Skeletal muscle cell (primary cell): ENCODE results near the gene TEX51.

Experiments used
- DNase-seq: peaks from one replicate; pipeline ENCODE4 v3.0.0-alpha.2; 2010; ENCODE audit warnings: low read depth
- H3K4me3 ChIP-seq: 2 replicates; pipeline ENCODE4 v1.5.1; 2011; ENCODE audit warnings: low read depth, mild to moderate bottlenecking, control low read depth, low read length, moderate library complexity

The TEX51 gene

DNA sequence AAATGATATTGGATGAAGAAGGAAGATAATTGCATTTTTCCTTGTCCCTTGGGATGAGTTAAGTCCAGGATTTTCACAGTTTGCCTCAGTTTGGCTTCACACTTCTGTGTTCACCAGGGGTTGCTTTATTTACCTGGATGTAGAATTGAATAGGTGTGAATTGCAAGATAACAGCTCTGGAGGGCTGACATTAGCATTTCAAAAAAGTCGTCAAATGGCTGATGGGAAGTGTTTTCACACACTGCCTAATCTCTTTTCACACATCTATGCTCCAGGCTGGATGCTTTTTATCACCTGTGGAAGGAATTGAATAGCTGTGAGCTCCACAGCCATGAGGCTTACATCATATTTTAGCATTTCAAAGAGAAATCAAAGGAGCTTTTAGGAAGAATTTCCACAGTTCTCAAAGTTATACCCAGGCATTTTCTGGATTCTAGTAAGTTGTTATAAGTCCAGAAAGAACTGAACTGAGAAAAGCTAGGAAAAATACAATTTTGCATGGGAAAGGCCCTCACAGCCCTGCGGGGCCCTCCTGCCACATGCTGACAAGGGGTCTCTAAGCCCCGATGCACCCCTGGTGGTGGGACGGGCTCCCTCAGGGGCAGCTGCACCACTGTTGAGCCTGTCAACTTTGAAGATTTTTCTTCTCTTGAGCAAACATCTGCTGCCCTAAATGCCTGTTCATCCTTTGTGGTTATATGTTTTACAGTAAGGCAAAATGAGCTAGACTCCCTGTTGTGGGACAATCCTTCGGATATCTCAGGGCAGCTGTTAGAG lies 43.9 kb downstream of the TEX51 start:
- DNase-seq: no peak
- H3K4me3 ChIP-seq: no peak overlapping the region

GRCh38 chr2:126943612-126944348 lies 45.1 kb downstream of the TEX51 start:
- no peak for DNase-seq
- H3K4me3 ChIP-seq: no peak overlapping the region

DNA sequence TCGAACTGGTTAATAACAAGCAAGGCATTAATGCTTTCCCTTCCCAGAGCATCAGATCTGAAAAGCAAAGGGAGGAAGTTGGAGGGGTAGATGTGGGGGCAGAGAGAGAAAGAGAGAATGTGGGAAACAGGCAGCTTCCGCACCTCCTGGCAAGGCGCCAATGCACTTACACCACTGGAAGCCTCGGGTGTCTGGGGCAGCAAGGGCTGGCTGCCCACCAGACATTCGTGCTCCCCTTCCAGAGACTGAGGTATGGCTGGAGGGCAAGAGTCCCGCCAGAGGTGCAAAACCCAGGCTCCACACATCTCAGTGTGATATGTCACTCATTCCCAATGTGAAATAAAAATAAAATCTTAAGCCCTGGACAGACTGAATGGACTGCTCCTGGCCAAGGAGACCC lies 46.4 kb downstream of the TEX51 start:
- no peak for DNase-seq
- H3K4me3 ChIP-seq: no peak overlapping the region

GRCh38 chr2:126946318-126947102 lies 47.8 kb downstream of the TEX51 start:
- no peak for DNase-seq
- no peak overlapping the region for H3K4me3 ChIP-seq

GRCh38 chr2:126947103-126947429 lies 48.4 kb downstream of the TEX51 start:
- H3K4me3 ChIP-seq: no peak overlapping the region
- DNase-seq: no peak

GRCh38 chr2:126949775-126950174 lies 51.1 kb downstream of the TEX51 start:
- DNase-seq: no peak
- no peak overlapping the region for H3K4me3 ChIP-seq

DNA sequence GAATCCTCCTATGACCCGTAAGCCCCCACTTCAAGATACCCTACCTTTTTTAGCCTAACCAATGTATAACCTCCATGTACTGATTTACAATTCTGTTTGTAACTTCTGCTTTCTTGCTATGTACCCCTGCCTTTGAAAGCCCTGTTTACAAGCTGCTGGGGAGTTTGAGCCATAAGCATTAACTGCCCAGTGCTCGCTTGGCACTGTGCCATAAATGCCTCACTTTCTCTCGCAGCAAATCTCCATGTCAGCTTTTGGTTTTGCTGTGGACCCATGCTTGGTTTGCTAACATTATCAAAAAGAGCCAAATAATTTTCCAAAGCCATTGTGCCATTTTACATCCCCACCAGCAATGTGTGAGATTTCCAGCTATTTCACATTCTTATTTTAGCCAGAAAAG lies 51.8 kb downstream of the TEX51 start:
- no peak for DNase-seq
- H3K4me3 ChIP-seq: no peak overlapping the region
